NCI-H128 (cell line): Measurements from ENCODE around the gene ERCC6L2.

Experiments used
- DNase-seq: peaks from one replicate; lab custom pipeline; 2025; ENCODE audit not compliant: unreplicated experiment; lab: John Stamatoyannopoulos, UW

ERCC6L2 gene

DNA sequence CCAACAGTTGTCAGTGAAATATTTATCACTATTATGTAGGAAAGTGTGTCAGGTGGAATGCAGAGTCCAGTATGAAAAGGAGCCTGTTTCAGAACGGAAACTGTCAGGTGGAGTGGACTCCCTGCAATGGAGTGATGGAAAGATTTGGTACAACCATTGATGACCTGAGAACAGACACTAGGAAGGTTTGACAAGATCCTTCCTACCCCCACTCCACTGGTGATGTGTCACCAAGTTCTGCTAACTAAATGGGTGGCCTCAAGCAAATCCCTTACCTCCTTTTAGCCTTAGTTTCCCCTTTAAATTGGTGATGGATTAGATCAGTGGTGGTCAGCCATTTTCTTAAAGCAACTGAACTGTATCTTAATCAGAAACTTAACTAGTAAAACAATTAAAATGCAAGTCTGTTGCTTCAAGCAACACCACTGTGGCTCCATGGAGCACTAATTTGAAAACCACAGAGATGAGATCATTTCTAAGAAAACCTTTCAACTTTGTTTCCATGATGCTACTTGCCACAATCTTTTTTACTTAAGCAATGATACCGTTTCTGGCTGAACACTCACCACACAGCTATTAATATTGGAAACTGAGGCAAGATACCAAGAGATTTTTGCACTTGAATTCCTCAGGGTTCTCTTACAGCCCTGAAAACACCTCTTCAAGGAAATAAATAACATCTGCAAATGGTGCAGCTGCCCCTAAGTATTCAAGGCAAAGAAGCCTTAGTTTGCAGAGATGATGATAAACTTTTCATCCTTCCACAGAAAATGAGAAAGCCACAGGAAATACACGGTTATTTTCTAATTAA is 140.6 kb downstream of the ERCC6L2 start:
- DNase-seq: no peak
